ENCODE measurements around the gene CTPS2.

DNA sequence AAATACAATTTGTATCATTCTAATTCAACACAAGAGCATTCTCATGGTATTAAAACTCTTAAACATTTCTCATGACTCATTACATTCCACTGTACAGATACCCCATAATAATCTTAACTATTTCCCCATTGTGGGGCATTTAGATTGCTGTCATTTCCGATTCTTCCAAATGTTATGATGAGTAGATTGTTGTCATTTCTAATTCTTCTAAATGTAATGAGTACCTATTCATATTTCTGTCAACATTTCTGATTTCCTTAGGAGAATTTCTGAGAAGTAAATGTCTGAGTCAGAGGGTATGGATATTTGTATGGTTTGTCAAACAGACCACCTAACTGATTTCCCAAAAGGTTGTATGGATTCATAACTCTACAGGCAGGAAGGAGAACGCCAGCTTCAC is 54.2 kb downstream of the CTPS2 start:
- TF ChIP-seq POLR2AphosphoS5 (IDR thresholded peaks at IDR 0.05; ENCODE audit: low read depth, low read length): no peak
- TF ChIP-seq POLR2A (IDR thresholded peaks at IDR 0.05; ENCODE audit: low read depth, low read length): no peak
- TF ChIP-seq TAF1 (IDR thresholded peaks at IDR 0.05; ENCODE audit: borderline replicate concordance, low read depth, low read length): no peak

Measured in GM12892 (cell line).